OCI-LY3 (cell line): Measurements from ENCODE around the gene FOXO1.

ENCODE experiments used
- H2AFZ ChIP-seq: fragments of 200-600, 300-600 bp; shearing (Covaris generic); 2 replicates; pipeline ENCODE4 v1.6.0; 2014; ENCODE audit warnings: antibody characterized with exemption, low read depth, low read length
- H3K27ac ChIP-seq: fragments of 200-600, 300-600 bp; sonication (generic); 2 replicates; pipeline ENCODE4 v1.5.1; 2014; ENCODE audit warnings: mild to moderate bottlenecking, low read length, moderate library complexity, mixed read lengths
- H3K27me3 ChIP-seq: fragments of 200-600, 300-600 bp; sonication (generic); 2 replicates; pipeline ENCODE4 v1.6.1; 2014; ENCODE audit warnings: low read depth, low read length, mixed read lengths
- H3K36me3 ChIP-seq: fragments of 200-600, 300-600 bp; sonication (generic); replicated peaks from 2 replicates; pipeline ENCODE3; 2014; ENCODE audit warnings: low read depth, low read length, mixed read lengths
- H3K4me1 ChIP-seq: fragments of 300-600, 200-600 bp; sonication (generic); 2 replicates; pipeline ENCODE4 v1.6.1; 2014; ENCODE audit warnings: low read length, mixed read lengths
- H3K4me2 ChIP-seq: fragments of 200-600, 300-600 bp; sonication (generic); 2 replicates; pipeline ENCODE4 v1.6.1; 2014; ENCODE audit warnings: low read length, mixed read lengths
- H3K4me3 ChIP-seq: fragments of 300-600, 200-600 bp; sonication (generic); 2 replicates; pipeline ENCODE4 v1.5.1; 2014; ENCODE audit warnings: antibody characterized with exemption, mild to moderate bottlenecking, low read length, moderate library complexity
- H3K79me2 ChIP-seq: fragments of 300-600, 200-600 bp; shearing (Covaris generic); 2 replicates; pipeline ENCODE4 v1.6.1; 2014; ENCODE audit warnings: mild to moderate bottlenecking, low read length, mixed read lengths
- H3K9ac ChIP-seq: fragments of 300-600, 200-600 bp; shearing (Covaris generic); 2 replicates; pipeline ENCODE4 v1.6.0; 2014; ENCODE audit warnings: mild to moderate bottlenecking, low read length, moderate library complexity
- H3K9me3 ChIP-seq: fragments of 200-600, 300-600 bp; shearing (Covaris generic); 2 replicates; pipeline ENCODE4 v1.6.1; 2014; ENCODE audit warnings: low read length, mixed read lengths; ENCODE audit not compliant: insufficient read depth
- H4K20me1 ChIP-seq: fragments of 200-600, 300-600 bp; sonication (generic); 2 replicates; pipeline ENCODE4 v1.6.1; 2016; ENCODE audit warnings: low read length, mixed read lengths; ENCODE audit not compliant: insufficient read depth
- CTCF ChIP-seq: fragments of 200-600, 300-600 bp; sonication (generic); IDR thresholded peaks from 2 replicates; pipeline ENCODE4 v1.5.1; 2014; ENCODE audit warnings: antibody characterized with exemption, low read length, low read depth
- EZH2phosphoT487 ChIP-seq: fragments of 200-600 bp; shearing (Covaris generic); IDR thresholded peaks from 2 replicates; pipeline ENCODE4 v1.6.1; 2018; ENCODE audit warnings: antibody characterized with exemption, mixed run types, low read depth

Gene FOXO1

GRCh38 chr13:40624383-40624782, 42.1 kb downstream of the FOXO1 start:
- Histone ChIP-seq H3K36me3 (peaks cover 5% of the 10 kb centered on the region), H3K79me2 (peaks cover 90% of the 10 kb centered on the region), H4K20me1 (peaks cover 80% of the 10 kb centered on the region), H3K9ac (no peak overlapping the region), H3K4me1 (peaks cover 33% of the 10 kb centered on the region), H3K4me3 (no peak overlapping the region), H2AFZ (no peak overlapping the region), H3K9me3 (no peaks in the 10 kb centered on the region), H3K4me2 (no peak overlapping the region), H3K27me3 (no peaks in the 10 kb centered on the region), H3K27ac (no peak overlapping the region)
- no peak for TF ChIP-seq EZH2phosphoT487

GRCh38 chr13:40622761-40623160, 43.7 kb downstream of the FOXO1 start:
- Histone ChIP-seq H3K4me2 (no peak overlapping the region), H3K9me3 (no peaks in the 10 kb centered on the region), H3K36me3 (peaks cover 5% of the 10 kb centered on the region), H4K20me1 (peaks cover 80% of the 10 kb centered on the region), H3K4me1 (peaks cover 30% of the 10 kb centered on the region), H3K4me3 (no peak overlapping the region), H3K9ac (no peak overlapping the region), H3K27me3 (no peaks in the 10 kb centered on the region), H3K79me2 (peaks cover 94% of the 10 kb centered on the region), H2AFZ (no peak overlapping the region), H3K27ac (no peak overlapping the region)
- TF ChIP-seq EZH2phosphoT487 (no peak), CTCF (no peak)

GRCh38 chr13:40622246-40622645, 44.2 kb downstream of the FOXO1 start:
- H3K4me2 ChIP-seq: no peak overlapping the region
- peaks cover 30% of the 10 kb centered on the region for H3K4me1 ChIP-seq
- peaks cover 82% of the 10 kb centered on the region for H4K20me1 ChIP-seq
- H3K4me3 ChIP-seq: no peak overlapping the region
- no peak overlapping the region for H3K27ac ChIP-seq
- H3K27me3 ChIP-seq: no peaks in the 10 kb centered on the region
- no peaks in the 10 kb centered on the region for H3K9me3 ChIP-seq
- TF ChIP-seq CTCF (no peak), EZH2phosphoT487 (no peak)
- peaks cover 5% of the 10 kb centered on the region for H3K36me3 ChIP-seq
- peaks cover 98% of the 10 kb centered on the region for H3K79me2 ChIP-seq
- no peak overlapping the region for H3K9ac ChIP-seq
- no peak overlapping the region for H2AFZ ChIP-seq

- no peak for TF ChIP-seq CTCF
- no peak for TF ChIP-seq EZH2phosphoT487
- no peak overlapping the region for H3K4me2 ChIP-seq
- H3K79me2 ChIP-seq: peaks cover 97% of the 10 kb centered on the region
These were observed 47.0 kb downstream of the FOXO1 start for GRCh38 chr13:40619479-40619814.

More at GRCh38 chr13:40619479-40619814, 47.0 kb downstream of the FOXO1 start:
- no peak overlapping the region for H3K27ac ChIP-seq
- H3K4me3 ChIP-seq: no peak overlapping the region
- peaks cover 81% of the 10 kb centered on the region for H4K20me1 ChIP-seq
- H3K27me3 ChIP-seq: no peaks in the 10 kb centered on the region
- H3K9me3 ChIP-seq: no peaks in the 10 kb centered on the region
- no peak overlapping the region for H3K9ac ChIP-seq
- no peaks in the 10 kb centered on the region for H3K36me3 ChIP-seq
- H2AFZ ChIP-seq: no peak overlapping the region
- H3K4me1 ChIP-seq: peaks cover 10% of the 10 kb centered on the region
